GM15510 (cell line): Measurements from ENCODE around the gene PTPRN2.

Experiments used
- POLR2A ChIP-seq: IDR thresholded peaks from 3 replicates; pipeline ENCODE4 v1.6.1; 2011; ENCODE audit warnings: borderline replicate concordance; ENCODE audit not compliant: insufficient read length; ENCODE audit errors: extremely low read depth

Gene PTPRN2

GRCh38 chr7:158114056-158114850 lies 473.4 kb downstream of the PTPRN2 start:
- no peak for TF ChIP-seq POLR2A

GRCh38 chr7:158113321-158114025 lies 474.1 kb downstream of the PTPRN2 start:
- no peak for TF ChIP-seq POLR2A

- TF ChIP-seq POLR2A: no peak
Observed at GRCh38 chr7:158112571-158113320, 474.9 kb downstream of the PTPRN2 start.

GRCh38 chr7:158111906-158112570 lies 475.6 kb downstream of the PTPRN2 start:
- no peak for TF ChIP-seq POLR2A

GRCh38 chr7:158111049-158111751 lies 476.4 kb downstream of the PTPRN2 start:
- TF ChIP-seq POLR2A: no peak

- TF ChIP-seq POLR2A: no peak
Observed at GRCh38 chr7:158110661-158111048, 477.0 kb downstream of the PTPRN2 start.

GRCh38 chr7:158110034-158110590 lies 477.5 kb downstream of the PTPRN2 start:
- no peak for TF ChIP-seq POLR2A

- no peak for TF ChIP-seq POLR2A
Observed at GRCh38 chr7:158109364-158110033, 478.1 kb downstream of the PTPRN2 start.

- TF ChIP-seq POLR2A: no peak
Observed at GRCh38 chr7:158108646-158109293, 478.9 kb downstream of the PTPRN2 start.

- TF ChIP-seq POLR2A: no peak
Observed at GRCh38 chr7:158107806-158108205, 479.8 kb downstream of the PTPRN2 start.

- no peak for TF ChIP-seq POLR2A
Observed at GRCh38 chr7:158106272-158106671, 481.4 kb downstream of the PTPRN2 start.

GRCh38 chr7:158103378-158103777 lies 484.2 kb downstream of the PTPRN2 start:
- no peak for TF ChIP-seq POLR2A

- TF ChIP-seq POLR2A: no peak
Observed at GRCh38 chr7:158102897-158103296, 484.7 kb downstream of the PTPRN2 start.
